HG03039 (cell line): ENCODE measurements around the gene TMEM30B.

ENCODE experiments used
- ATAC-seq: cut with Tn5 transposase; IDR thresholded peaks from one replicate; pipeline ENCODE4 v1.9.1; 2021; ENCODE audit warnings: mild to moderate bottlenecking, moderate library complexity; ENCODE audit not compliant: unreplicated experiment

Gene TMEM30B

DNA sequence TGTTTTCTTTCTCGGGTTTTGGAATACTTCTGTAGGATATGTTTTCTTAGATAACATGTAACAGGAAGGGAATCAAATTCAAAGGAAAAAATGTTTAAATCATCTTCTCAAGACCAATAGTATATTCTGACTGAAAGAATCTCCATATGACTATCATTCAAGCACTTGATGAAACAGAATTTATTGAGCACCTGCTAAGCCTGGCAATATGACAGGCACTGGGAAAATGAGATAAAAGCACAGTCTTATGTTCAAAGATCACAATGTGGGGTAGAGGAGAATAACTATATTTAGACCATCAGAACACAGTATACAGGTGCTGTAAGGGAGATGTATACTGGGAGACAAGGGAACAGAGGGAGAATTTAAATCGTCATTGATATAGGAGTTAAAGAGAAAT is 19.1 kb upstream of the TMEM30B start:
- no peak for ATAC-seq

DNA sequence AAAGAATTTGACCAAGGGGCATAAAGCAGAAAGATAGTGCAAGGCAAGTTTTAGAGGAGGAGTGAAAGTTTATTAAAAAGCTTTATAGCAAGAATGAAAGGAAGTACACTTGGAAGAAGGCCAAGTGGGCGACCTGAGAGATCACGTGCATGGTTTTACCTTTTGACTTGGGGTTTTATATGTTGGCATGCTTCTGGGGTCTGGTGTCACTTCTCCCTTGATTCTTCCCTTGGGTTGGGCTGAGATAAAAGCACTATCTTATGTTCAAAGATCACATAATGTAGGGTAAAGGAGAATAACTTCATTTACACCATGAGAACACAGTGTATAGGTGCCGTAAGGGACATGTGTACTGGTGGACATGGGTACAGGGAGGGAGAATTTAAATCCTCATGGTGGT is 17.7 kb upstream of the TMEM30B start:
- ATAC-seq: no peak

DNA sequence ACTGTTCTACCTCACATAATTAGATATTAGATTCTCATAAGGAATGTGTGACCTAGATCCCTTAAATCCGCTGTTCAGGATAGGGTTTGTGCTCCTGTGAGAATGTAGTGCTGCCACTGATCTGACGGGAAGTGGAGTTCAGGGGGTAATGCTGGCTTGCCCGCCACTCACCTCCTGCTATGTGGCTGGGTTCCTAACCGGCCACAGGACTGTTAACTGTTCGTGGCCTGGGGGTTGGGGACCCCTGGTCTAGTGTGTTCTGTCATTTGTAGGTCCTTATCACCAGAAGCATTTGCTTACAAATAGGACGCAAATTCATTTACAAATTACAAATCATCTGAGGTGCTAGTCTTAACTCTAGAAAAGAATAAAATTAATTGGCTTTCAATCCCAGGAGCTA is 16.4 kb upstream of the TMEM30B start:
- ATAC-seq: no peak

DNA sequence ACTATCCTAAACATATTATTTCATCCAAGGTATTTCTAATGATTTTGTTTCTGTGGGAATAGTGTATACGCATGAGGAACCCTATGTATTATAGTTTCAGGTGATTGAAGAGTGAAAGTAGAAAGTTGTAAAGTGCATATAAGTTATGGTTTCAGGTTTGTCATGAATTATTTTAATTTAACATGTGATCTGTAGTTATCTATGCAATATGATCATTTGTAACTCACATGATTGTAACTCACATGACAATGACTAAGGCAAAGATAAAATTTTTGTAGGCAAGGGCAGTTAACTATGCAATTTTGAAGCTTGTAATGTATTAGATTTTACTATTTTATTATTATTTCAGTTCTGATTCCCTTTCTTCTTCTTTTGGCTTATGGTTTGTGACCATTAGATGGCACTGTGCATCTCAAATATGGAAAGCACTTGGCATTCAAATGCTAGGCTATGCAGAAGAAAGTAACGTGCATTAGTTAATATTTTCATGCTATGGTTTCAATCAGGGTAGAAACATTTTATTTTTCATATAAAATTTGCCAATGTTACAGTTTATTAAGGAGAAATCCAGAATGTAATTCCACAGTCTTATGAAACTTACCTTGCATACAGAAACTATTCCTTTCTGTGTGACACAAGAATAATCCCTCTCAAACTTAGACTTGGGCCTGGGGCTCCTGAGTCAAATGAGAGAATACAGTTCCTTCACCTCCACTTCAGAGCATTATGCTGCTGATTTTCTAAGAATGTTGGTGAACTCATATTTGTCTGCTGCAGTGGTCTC is 15.8 kb upstream of the TMEM30B start:
- ATAC-seq: no peak

DNA sequence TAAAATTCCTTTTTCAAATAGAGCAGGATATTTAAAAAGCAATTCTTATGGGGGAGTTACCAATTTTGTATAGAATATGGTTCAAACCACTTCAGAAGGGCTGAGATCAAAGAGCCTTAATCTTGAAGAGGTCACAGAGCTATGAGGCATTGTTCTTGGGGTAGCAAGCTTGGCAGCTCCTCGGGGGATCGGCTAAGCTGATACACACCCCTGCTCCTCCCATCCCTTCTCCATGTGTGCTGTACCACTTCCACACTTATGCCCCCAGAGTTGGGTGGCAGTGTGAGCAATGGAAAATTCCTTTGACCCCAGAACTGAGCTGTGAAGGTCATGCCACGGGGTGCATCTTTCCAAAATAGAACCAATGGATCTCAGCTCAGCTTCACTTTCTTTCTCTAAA is 15.0 kb upstream of the TMEM30B start:
- ATAC-seq: no peak

DNA sequence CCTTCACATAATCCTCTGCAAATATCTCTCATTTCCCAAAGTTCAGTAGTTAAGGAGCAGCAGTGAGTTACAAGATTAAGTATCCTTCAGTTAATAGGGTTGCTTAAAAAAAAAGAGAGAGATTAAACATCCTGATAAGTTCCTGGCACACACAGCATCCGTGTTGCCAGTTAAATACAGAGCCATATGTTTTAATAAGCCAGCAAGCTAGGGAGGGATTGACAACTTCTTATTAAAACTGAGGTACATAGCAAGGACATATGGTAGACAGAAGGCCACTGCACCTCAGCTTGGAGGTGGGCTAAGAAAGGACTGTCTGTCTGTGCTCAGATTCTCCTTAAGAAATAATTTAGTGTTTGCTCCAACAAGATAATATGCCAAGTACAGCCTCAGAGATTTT is 9.6 kb upstream of the TMEM30B start:
- ATAC-seq: no peak

DNA sequence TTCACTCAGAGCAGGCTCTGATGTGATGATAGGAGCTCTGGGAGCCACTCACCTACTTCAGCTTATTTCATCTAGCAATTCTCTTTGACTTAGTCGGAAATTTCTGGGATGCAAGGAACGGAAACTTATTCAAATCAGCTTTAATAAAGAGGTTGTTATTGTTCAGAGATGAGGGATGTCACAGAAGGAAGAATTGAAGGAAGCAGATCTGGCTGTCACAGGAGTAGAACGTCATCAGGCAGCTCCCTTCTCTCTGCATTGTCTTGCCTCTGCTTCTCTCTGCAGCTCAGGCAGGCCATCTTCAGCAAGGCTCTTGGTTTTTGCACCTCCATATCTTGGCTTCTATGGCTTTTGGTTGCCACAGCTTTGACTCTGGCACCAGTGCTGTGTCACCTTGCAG is 7.6 kb upstream of the TMEM30B start:
- ATAC-seq: no peak

DNA sequence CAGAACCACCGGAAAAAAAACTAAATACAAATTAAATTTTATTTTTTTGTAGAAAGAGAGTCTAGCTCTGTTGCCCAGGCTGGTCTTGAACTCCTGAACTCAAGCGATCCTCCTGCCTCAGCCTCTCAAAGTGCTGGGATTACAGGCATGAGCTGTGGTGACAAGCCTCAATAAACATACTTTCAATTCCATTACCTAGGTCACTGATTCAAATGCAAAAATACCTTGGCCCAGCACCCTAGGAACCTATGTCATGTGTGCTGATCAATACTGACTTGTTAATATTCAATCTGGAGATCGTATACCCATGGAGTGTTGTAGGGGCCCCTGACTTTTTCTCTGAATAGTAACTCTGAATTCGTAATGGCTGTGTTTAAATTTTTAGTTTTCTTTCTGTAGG is 7.1 kb upstream of the TMEM30B start:
- no peak for ATAC-seq

DNA sequence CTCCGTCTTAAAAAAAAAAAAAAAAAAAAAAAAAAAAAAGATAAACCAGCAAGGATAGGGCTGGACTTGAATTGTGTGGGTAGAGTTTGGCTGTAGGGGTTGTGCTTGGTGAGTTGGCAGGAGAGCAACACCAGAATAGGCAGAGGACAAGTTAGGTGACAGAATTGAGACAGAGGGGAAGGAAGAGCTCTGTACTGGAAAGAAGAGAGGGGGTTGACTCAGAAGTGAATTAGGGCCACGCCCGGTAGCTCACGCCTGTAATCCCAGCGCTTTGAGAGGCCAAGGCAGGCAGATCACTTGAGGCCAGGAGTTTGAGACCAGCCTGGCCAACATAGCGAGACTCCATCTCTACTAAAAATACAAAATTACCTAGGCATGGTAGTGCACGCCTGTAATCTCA is 6.1 kb upstream of the TMEM30B start:
- no peak for ATAC-seq

DNA sequence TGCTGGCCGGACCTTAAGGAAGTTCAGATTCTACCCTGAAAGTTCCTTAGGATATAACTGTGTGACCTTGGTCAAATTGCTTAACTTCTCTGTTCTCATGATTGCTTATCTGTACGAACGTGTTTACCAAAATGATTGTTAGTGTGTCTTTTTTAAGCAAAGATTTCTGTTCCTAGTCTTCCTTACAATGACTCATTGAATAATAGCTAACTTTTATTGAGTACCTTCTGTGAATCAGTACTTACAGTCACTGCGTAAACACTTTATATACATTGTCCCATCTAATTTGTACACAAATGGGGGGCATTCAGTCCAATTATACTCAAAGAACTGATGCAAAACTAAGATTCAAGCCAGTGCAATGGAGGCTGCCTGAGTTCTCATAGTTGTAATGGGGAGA is 4.2 kb upstream of the TMEM30B start:
- ATAC-seq: no peak

DNA sequence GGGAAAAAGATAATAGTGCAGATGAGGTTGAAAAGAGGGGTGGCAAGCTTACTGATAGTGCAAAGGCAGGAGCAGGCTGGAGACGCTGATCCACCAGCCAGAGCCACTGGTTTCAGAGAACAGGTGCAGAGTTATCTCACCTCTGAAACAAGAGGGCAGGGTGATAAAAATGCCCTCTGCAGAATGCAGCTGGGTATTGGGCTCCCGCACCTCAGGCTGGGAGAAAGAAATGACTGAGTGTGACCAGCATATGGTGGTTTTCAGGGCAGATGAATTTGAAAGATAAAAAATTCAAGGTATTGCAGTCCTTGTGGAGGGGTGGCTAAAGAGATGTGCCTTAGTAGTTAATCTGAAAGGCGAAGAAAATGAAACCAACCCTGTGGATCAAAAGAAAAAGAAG is 2.9 kb upstream of the TMEM30B start:
- ATAC-seq: no peak

DNA sequence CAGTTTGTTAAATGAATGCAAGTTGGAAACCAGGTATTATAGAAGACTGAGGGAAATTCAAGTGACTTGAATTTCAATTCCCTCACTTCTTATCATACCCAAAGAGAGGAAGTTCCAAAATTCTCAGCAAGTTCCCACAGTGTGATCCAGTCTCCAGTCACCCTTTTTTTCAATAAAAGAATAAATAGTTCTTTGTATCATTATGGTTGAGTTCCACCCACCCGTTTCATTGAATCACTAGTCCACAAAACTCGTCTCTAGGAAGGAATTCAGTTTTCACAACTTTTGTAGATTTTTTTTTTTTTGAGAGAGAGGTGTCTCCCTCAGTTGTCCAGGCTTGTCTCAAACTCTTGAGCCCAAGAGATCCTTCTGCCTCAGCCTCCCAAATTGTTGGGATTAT is 1.6 kb upstream of the TMEM30B start:
- ATAC-seq: no peak

DNA sequence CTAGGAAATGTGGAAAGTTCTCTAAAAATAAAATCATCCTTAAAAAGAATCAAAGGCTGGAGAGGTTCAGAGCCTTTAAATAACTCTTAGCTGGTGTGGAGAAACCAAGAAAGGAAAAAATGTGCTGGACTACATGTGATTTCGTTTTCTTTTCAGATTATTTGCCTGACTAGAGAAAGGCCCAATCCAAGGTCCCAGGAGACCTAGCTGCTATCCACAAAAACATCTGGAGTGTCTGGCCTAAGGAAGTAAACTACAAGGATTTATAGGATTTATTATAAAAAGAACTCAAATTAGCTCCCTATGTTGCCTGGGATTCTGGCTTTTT is 774 bp upstream of the TMEM30B start:
- no peak for ATAC-seq

DNA sequence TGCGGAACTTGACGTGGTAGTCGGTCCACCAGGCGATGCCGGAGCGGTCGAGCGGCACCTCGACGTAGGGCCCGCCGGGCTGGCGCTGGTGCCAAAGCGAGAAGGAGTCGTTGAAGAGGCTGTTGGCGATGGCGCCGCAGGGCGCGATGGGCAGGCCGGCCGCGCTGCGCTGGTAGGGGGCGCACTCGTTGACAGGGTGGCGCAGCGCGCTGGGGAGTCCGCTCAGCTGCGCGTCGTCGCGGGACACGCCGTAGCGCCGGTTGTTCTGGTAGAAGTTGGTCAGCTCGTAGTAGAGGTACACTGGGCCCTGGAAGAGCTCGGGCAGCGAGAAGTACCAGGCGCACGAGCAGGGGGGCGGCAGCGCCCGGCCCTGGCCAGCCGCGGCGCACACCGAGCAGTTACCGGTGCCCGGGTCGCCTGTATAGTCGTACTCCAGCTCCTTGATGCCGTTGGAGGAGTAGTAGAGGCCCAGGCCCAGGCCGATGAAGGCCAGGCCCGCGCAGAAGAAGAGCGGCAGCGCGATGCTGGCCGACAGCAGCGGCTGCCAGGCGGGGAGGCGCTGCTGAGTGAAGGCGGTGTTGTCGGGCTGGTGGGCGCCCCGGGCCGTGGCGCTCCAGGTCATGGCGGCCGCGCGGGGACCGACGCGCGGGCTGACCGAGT is 482 bp downstream of the TMEM30B start:
- ATAC-seq: no peak

DNA sequence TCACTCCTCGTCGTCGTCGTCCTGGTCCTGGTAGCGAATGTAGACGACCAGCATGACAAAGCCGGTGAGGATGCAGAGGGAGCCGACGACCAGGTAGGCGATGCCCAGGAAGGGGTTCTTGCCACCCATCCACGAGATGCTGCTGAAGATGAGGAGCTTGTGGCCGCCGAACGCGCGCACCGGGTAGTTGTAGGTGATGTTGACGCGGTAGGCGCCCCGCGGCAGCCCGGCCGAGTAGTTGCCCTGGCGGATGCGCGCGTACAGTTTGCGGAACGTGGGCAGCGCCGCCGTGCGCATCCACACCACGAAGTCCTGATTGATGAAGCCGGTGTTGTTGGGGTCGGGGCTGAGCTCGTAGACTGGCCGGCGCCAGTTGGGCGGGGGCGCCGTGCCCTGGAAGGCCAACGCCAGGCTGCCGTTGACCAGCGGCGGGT is 1.0 kb downstream of the TMEM30B start:
- ATAC-seq: no peak

DNA sequence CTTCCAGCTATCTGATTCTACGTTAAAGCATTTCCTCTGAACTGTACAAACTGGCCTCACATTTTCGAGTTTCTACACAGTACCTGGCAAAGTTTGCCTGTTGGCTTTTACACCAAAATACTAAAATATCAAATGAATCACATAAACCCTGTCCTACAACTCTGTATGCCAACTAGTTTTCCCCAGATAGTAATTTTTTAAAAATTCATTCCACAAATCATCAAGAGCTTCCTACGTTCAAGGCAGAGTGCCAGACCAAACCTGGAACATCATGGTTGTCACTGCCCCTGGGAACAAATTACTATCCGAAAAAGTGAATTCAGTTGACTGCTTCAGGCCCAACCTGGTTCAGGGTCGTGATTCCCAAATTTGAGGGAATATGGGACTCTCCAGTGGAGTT is 2.1 kb downstream of the TMEM30B start:
- no peak for ATAC-seq

DNA sequence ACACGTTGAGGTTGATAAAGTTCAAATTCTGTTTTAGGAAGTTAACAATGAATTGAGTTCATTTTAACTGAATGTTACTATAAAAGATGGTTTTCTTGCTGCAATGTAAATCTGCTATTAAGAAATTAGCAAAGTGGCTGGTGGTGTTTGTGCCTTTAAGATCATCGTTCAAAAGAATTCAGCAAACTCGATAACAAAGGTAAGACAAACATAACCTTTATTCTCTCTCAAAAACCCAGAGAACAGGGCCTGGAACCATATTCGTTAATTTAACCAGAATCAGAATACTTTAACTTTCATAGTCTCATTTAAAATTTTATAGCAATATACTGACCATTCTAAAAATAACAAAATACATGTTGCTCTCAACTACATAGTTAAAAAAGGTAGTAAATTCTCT is 3.4 kb downstream of the TMEM30B start:
- no peak for ATAC-seq

DNA sequence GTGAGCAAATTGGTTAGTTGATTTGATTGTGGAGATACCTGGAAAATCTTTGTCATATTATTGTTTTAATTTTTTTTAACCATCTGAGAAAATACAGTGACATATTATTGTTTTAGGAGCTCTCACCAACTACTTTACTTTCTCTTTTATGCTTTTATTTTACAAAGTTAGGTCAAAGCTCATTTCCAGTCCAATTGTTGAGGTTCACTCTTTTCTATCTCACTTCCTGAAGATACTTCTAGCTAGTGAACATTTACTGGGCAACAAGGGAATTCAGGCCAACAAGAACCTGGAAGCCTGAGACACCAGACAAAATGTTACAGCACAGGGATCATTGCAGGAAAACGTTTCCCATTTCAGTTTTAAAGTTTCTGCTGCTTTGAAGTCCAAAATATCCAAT is 3.9 kb downstream of the TMEM30B start:
- no peak for ATAC-seq

DNA sequence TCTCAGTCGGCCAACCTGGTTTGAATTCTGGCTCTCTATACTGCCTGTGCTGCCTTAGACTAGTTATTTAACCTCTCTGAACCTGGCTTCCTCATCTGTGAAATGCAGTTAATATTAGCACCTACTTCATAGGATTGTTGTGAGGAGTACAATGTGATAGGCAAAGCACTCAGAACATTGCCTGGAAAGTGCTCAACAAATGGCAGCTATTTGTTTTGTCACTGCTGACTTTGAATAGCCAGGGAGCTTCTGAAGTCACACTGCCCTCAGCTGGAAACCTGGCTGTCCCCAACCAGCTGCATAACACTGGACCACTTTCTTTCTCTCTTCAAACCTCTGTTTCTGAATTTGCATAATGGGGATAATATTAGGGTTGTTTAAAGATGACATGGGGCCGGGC is 9.6 kb downstream of the TMEM30B start:
- ATAC-seq: no peak

DNA sequence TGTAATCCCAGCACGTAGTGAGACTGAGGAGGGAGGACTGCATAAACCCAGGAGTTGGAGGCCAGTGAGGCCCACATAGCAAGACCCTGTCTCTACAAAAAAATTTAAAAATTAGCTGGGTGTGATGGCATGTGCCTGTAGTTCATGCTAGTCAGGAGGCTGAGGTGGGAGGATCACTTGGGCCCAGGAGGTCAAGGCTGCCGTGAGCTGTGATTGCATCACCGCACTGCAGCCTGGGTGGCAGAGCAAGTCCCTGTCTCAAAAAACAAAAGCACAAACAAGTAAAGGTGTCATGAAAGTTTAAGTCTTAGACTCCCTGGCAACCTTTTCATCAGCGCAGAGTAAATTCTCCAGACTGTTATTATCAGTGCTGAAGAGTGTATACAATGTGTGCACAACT is 10.4 kb downstream of the TMEM30B start:
- no peak for ATAC-seq

DNA sequence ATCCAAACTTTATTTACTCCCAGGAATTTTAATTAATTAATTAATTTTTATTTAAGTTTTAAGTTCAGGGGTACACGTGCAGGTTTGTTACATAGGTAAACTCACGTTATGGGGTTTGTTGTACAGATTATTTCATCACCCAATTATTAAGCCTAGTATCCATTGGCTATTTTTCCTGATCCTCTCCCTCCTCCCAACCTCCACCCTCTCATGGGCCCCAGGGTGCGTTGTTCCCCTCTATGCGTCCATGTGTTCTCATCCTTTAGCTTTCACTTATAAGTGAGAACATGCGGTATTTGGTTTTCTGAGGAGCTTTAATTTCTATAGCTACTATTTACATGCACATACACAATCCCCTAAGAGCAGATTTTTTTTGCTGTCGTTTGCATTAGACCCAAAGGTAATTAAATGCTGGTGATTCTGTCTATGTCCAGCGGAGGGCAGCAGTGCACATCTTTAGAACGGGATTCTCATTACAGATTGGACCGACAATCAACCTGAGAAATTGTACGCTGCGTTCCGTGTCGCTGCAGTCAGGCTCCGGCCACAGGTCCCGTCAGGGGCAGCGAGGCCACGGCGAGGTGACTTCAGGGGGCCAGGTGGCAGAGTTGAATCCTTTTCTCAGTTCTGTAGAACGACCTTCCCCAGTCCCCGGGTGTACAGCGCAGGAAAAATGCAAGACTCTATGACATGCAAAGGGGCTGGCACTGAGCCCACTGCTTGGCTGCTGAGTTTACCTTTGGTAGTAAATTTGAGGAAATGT is 11.6 kb downstream of the TMEM30B start:
- peak; percentile 78 for ATAC-seq

DNA sequence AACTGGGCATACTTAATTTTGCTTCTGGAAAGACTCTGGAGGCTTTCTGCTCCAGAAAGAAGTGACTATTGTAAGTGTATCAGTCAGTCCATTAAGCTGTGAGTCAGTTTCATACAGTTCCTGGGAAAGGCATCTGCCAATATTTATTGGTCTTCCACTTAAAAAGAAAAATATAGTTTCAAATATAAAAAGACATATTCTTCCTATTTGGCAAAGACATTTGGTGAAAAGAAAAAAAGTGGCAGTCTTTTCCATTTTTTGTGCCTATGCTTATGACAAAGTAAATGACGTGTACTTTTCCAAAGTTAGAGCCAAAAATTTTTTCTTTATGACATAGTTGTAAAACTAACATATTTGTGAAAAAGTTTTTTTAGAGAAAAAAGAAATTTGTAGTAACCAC is 12.3 kb downstream of the TMEM30B start:
- no peak for ATAC-seq
